GM19324 (cell line): Measurements from ENCODE around the gene CUL2.
"Not testable (repeated sequence)": the region's sequence is repeated elsewhere in the genome, so short reads cannot be mapped to it uniquely, and the experiment has no call there.

Experiments used
- ATAC-seq: cut with Tn5 transposase; IDR thresholded peaks from one replicate; pipeline ENCODE4 v1.9.1; 2021; ENCODE audit warnings: mild to moderate bottlenecking, moderate library complexity; ENCODE audit not compliant: unreplicated experiment, low FRiP score

Gene CUL2

GRCh38 chr10:35080261-35080660 lies 9.9 kb downstream of the CUL2 start:
- ATAC-seq: not testable (repeated sequence)

- ATAC-seq: no peak
Observed at GRCh38 chr10:35079763-35080162, 10.4 kb downstream of the CUL2 start.

GRCh38 chr10:35079265-35079664 lies 10.9 kb downstream of the CUL2 start:
- ATAC-seq: no peak

GRCh38 chr10:35075228-35075627 lies 14.9 kb downstream of the CUL2 start:
- ATAC-seq: no peak

- no peak for ATAC-seq
Observed at GRCh38 chr10:35074266-35074665, 15.9 kb downstream of the CUL2 start.

- no peak for ATAC-seq
Observed at GRCh38 chr10:35070521-35070920, 19.6 kb downstream of the CUL2 start.

GRCh38 chr10:35063837-35064454 lies 26.2 kb downstream of the CUL2 start:
- no peak for ATAC-seq

- ATAC-seq: no peak
Observed at GRCh38 chr10:35059481-35059880, 30.7 kb downstream of the CUL2 start.

GRCh38 chr10:35058686-35059085 lies 31.5 kb downstream of the CUL2 start:
- no peak for ATAC-seq

- no peak for ATAC-seq
Observed at GRCh38 chr10:35058134-35058533, 32.0 kb downstream of the CUL2 start.

- no peak for ATAC-seq
Observed at GRCh38 chr10:35056686-35057085, 33.5 kb downstream of the CUL2 start.

- no peak for ATAC-seq
Observed at GRCh38 chr10:35056133-35056532, 34.0 kb downstream of the CUL2 start.

- no peak for ATAC-seq
Observed at GRCh38 chr10:35050568-35050967, 39.6 kb downstream of the CUL2 start.

- no peak for ATAC-seq
Observed at GRCh38 chr10:35046074-35046473, 44.1 kb downstream of the CUL2 start.

GRCh38 chr10:35045275-35045674 lies 44.9 kb downstream of the CUL2 start:
- not testable (repeated sequence) for ATAC-seq

- no peak for ATAC-seq
Observed at GRCh38 chr10:35043796-35044344, 46.3 kb downstream of the CUL2 start.

- no peak for ATAC-seq
Observed at GRCh38 chr10:35042783-35043182, 47.4 kb downstream of the CUL2 start.

GRCh38 chr10:35041502-35041879 lies 48.6 kb downstream of the CUL2 start:
- ATAC-seq: no peak

GRCh38 chr10:35040760-35041501 lies 49.2 kb downstream of the CUL2 start:
- no peak for ATAC-seq

GRCh38 chr10:35037104-35037503 lies 53.0 kb downstream of the CUL2 start:
- no peak for ATAC-seq

GRCh38 chr10:35035606-35036005 lies 54.5 kb downstream of the CUL2 start:
- ATAC-seq: no peak

- no peak for ATAC-seq
Observed at GRCh38 chr10:35027567-35027966, 62.6 kb downstream of the CUL2 start.
